H1 (cell line): Measurements from ENCODE around the gene PPM1N. TPM values are rescaled to one million over a fixed set of nuclear protein-coding genes. Genes with fewer than 3 reads are reported as not detected.

Source experiments
- CTCF ChIA-PET: fragments of 300-600 bp; sonication (Branson Sonifier 250); formaldehyde crosslinking; loops from one replicate; lab custom pipeline; 2021; ENCODE audit not compliant: partially characterized antibody; lab: Charles Lee
- POLR2A ChIA-PET: fragments of 300-600 bp; sonication (Branson Sonifier 250); formaldehyde crosslinking; loops from one replicate; lab custom pipeline; 2021; ENCODE audit warnings: inconsistent platforms; ENCODE audit not compliant: partially characterized antibody; lab: Charles Lee
- DNase-seq, 2 experiments: peaks; one replicate each; pipeline versions ENCODE4 v3.0.0 to v3.0.0-alpha.2; 2010 to 2022; ENCODE audit warnings: low spot score in 2 of 2, low read depth in 1 of 2, mixed read lengths in 1 of 2
- FAIRE-seq: peaks from 2 replicates; lab custom pipeline; 2011; peaks lifted over from hg19 to GRCh38; lab: Jason Lieb, UNC
- H2AFZ ChIP-seq: 2 replicates; pipeline ENCODE4 v1.8.1; 2012; ENCODE audit warnings: low read length, inconsistent platforms
- H2AK5ac ChIP-seq: 2 replicates; pipeline ENCODE4 v1.6.1; 2013; ENCODE audit warnings: low read depth, low read length
- H2BK120ac ChIP-seq: replicated peaks from 2 replicates; pipeline ENCODE3; 2013; ENCODE audit warnings: low read depth, low read length, inconsistent platforms
- H2BK12ac ChIP-seq: 2 replicates; pipeline ENCODE4 v1.6.1; 2013; ENCODE audit warnings: low read depth, low read length
- H2BK15ac ChIP-seq: 2 replicates; pipeline ENCODE4 v1.6.1; 2013; ENCODE audit warnings: low read length
- H2BK20ac ChIP-seq: 2 replicates; pipeline ENCODE4 v1.6.1; 2013; ENCODE audit warnings: low read length
- H2BK5ac ChIP-seq: 2 replicates; pipeline ENCODE4 v1.6.1; 2013; ENCODE audit warnings: low read depth, low read length
- H3K14ac ChIP-seq: 2 replicates; pipeline ENCODE4 v1.6.1; 2013; ENCODE audit warnings: inconsistent platforms; ENCODE audit not compliant: insufficient read length
- H3K18ac ChIP-seq: 2 replicates; pipeline ENCODE4 v1.6.1; 2013; ENCODE audit warnings: low read length; ENCODE audit errors: extremely low read depth
- H3K23ac ChIP-seq: 2 replicates; pipeline ENCODE4 v1.6.1; 2013; ENCODE audit warnings: inconsistent platforms; ENCODE audit not compliant: insufficient read length
- H3K23me2 ChIP-seq: 2 replicates; pipeline ENCODE4 v1.6.1; 2013; ENCODE audit warnings: low read depth, low read length
- H3K27ac ChIP-seq: 2 replicates; pipeline ENCODE4 v1.6.1; 2011; ENCODE audit warnings: low read depth, low read length, inconsistent platforms
- H3K27me3 ChIP-seq, 4 experiments: replicated peaks in 1 of 4; 1 replicate in 1 of 4; 2 replicates in 3 of 4; pipeline versions ENCODE4 v1.6.1 to v1.8.1; 2011 to 2013; ENCODE audit warnings: low read length in 3 of 4, mild to moderate bottlenecking in 3 of 4, inconsistent platforms in 2 of 4, mixed read lengths in 2 of 4, moderate library complexity in 1 of 4; ENCODE audit not compliant: control insufficient read depth in 3 of 4, insufficient read depth in 3 of 4; ENCODE audit errors: extremely low read depth in 1 of 4
- H3K36me3 ChIP-seq, 4 experiments: 2 replicates each; pipeline versions ENCODE4 v1.6.1 to v1.8.1; 2011 to 2013; ENCODE audit warnings: mild to moderate bottlenecking in 4 of 4, low read length in 3 of 4, moderate library complexity in 2 of 4, control low read depth in 1 of 4, inconsistent platforms in 1 of 4; ENCODE audit not compliant: insufficient read depth in 4 of 4, control insufficient read depth in 2 of 4
- H3K4ac ChIP-seq: replicated peaks from 2 replicates; pipeline ENCODE3; 2013; ENCODE audit warnings: low read length, low read depth, mixed read lengths, inconsistent platforms; ENCODE audit not compliant: insufficient read length
- H3K4me1 ChIP-seq, 4 experiments: replicated peaks in 1 of 4; 1 replicate in 1 of 4; 2 replicates in 3 of 4; pipeline versions ENCODE4 v1.6.1 to v1.8.1; 2011 to 2013; ENCODE audit warnings: low read length in 3 of 4, inconsistent platforms in 2 of 4, mixed read lengths in 1 of 4; ENCODE audit not compliant: insufficient read depth in 4 of 4, control insufficient read depth in 3 of 4
- H3K4me2 ChIP-seq, 2 experiments: 2 replicates each; pipeline versions ENCODE4 v1.6.1 to v1.8.1; 2011 to 2013; ENCODE audit warnings: low read depth in 2 of 2, low read length in 2 of 2, control low read depth in 1 of 2, inconsistent platforms in 1 of 2, mild to moderate bottlenecking in 1 of 2; ENCODE audit not compliant: insufficient read depth in 1 of 2
- H3K4me3 ChIP-seq, 4 experiments: fragments of 200-600, 300-600 bp in 1 of 4; sonication (generic), shearing (Covaris generic), sonication (Bioruptor Twin) in 1 of 4; 2 replicates each; pipeline versions ENCODE4 v1.5.1 to v1.8.1; 2011 to 2016; ENCODE audit warnings: low read length in 4 of 4, low read depth in 3 of 4, control low read depth in 2 of 4, inconsistent platforms in 2 of 4, mild to moderate bottlenecking in 2 of 4, mixed read lengths in 1 of 4, moderate library complexity in 1 of 4; ENCODE audit not compliant: insufficient read depth in 2 of 4; ENCODE audit errors: extremely low read depth in 1 of 4
- H3K56ac ChIP-seq: replicated peaks from 2 replicates; pipeline ENCODE3; 2013; ENCODE audit warnings: low read depth, mild to moderate bottlenecking, mixed read lengths, low read length, inconsistent platforms; ENCODE audit not compliant: insufficient read length
- H3K79me1 ChIP-seq: 2 replicates; pipeline ENCODE4 v1.6.1; 2013; ENCODE audit warnings: low read depth, low read length, control low read depth
- H3K79me2 ChIP-seq, 2 experiments: 2 replicates each; pipeline versions ENCODE4 v1.6.1 to v1.8.1; 2012 to 2013; ENCODE audit warnings: low read length in 2 of 2, mild to moderate bottlenecking in 2 of 2, inconsistent platforms in 1 of 2; ENCODE audit not compliant: insufficient read depth in 2 of 2, control insufficient read depth in 1 of 2
- H3K9ac ChIP-seq, 4 experiments: replicated peaks in 1 of 4; 1 replicate in 1 of 4; 2 replicates in 3 of 4; pipeline versions ENCODE4 v1.6.1 to v1.8.1; 2011 to 2013; ENCODE audit warnings: low read depth in 3 of 4, low read length in 3 of 4, control low read depth in 2 of 4, mild to moderate bottlenecking in 2 of 4, moderate library complexity in 2 of 4, inconsistent platforms in 1 of 4; ENCODE audit errors: extremely low read depth in 1 of 4
- H3K9me3 ChIP-seq, 2 experiments: 2 replicates each; pipeline versions ENCODE4 v1.6.1 to v1.8.1; 2012 to 2013; ENCODE audit warnings: mild to moderate bottlenecking in 2 of 2, moderate library complexity in 2 of 2, control low read depth in 1 of 2, inconsistent platforms in 1 of 2, low read depth in 1 of 2, low read length in 1 of 2, mixed read lengths in 1 of 2; ENCODE audit not compliant: insufficient read depth in 2 of 2
- H4K20me1 ChIP-seq, 2 experiments: replicated peaks in 1 of 2; 2 replicates each; pipeline versions ENCODE3 to v1.8.1; 2011 to 2013; ENCODE audit warnings: inconsistent platforms in 2 of 2, low read length in 2 of 2, mild to moderate bottlenecking in 1 of 2; ENCODE audit not compliant: insufficient read depth in 2 of 2, control insufficient read depth in 1 of 2
- H4K5ac ChIP-seq: 2 replicates; pipeline ENCODE4 v1.6.1; 2013; ENCODE audit warnings: low read length, low read depth, mixed read lengths, inconsistent platforms; ENCODE audit not compliant: insufficient read length
- H4K8ac ChIP-seq: 2 replicates; pipeline ENCODE4 v1.8.0; 2013; ENCODE audit warnings: mild to moderate bottlenecking, moderate library complexity, low read length, inconsistent platforms; ENCODE audit not compliant: insufficient read depth; ENCODE audit errors: extremely low read depth
- H4K91ac ChIP-seq: replicated peaks from 2 replicates; pipeline ENCODE3; 2013; ENCODE audit warnings: low read length, mixed read lengths, inconsistent platforms; ENCODE audit not compliant: insufficient read length
- CBX8 ChIP-seq: fragments of 300-800, 300-1000 bp; sonication (generic); IDR thresholded peaks from 2 replicates; pipeline ENCODE4 v1.7.1; 2016; ENCODE audit warnings: low read depth, low read length, borderline replicate concordance
- EZH2 ChIP-seq: fragments of 200-600 bp; sonication (generic); IDR thresholded peaks from 2 replicates; pipeline ENCODE4 v1.7.1; 2012; ENCODE audit warnings: low read depth, mild to moderate bottlenecking, moderate library complexity, low read length, inconsistent platforms; ENCODE audit not compliant: severe bottlenecking
- KDM5A ChIP-seq: fragments of 200-600 bp; IDR thresholded peaks from 2 replicates; pipeline ENCODE4 v1.7.1; 2012; ENCODE audit warnings: mild to moderate bottlenecking, low read length, inconsistent platforms, mixed read lengths
- SIN3A ChIP-seq, 2 experiments: IDR thresholded peaks in 1 of 2; conservative IDR thresholded peaks in 1 of 2; 2 replicates each; pipeline ENCODE4 v1.6.1; 2011 to 2012; ENCODE audit warnings: low read length in 2 of 2, improper control_type of control experiment in 1 of 2, low read depth in 1 of 2, mild to moderate bottlenecking in 1 of 2
- TCF12 ChIP-seq: IDR thresholded peaks from 2 replicates; pipeline ENCODE4 v1.6.1; 2011; ENCODE audit warnings: low read depth, mild to moderate bottlenecking, low read length
- YY1 ChIP-seq: IDR thresholded peaks from 2 replicates; pipeline ENCODE4 v1.6.1; 2011; ENCODE audit warnings: low read depth, mild to moderate bottlenecking, low read length
- WGBS, 2 experiments: shearing (Covaris generic) in 1 of 2; methylation state at CpG; one replicate each; pipeline versions ENCODE4 v1.1.6 to v1.1.7; 2013 to 2015; ENCODE audit warnings: low lambda C conversion rate in 2 of 2, mixed read lengths in 2 of 2, inconsistent platforms in 1 of 2, low coverage in 1 of 2, missing lambda C conversion rate in 1 of 2; ENCODE audit not compliant: insufficient replicate concordance in 2 of 2, insufficient coverage in 1 of 2, insufficient read length in 1 of 2; ENCODE audit errors: extremely low coverage in 1 of 2, missing lambda C conversion rate in 1 of 2; 5-methylcytosine and 5-hydroxymethylcytosine counted together
- polyA plus RNA-seq, 7 experiments: library from polyadenylated mRNA; depleted of rRNA in 3 of 7; stranded (reverse) in 5 of 7; unstranded in 2 of 7; fragments of >200 nt in 5 of 7; fragments of 200-250 nt in 2 of 7; gene quantifications; 1 replicate in 5 of 7; 2 replicates in 1 of 7; 4 replicates in 1 of 7; pipeline versions ENCODE4 v1.2.1 to v1.2.3, GENCODE V29; 2011 to 2013; ENCODE audit warnings: missing spikeins in 2 of 7, mixed read lengths in 2 of 7
- total RNA-seq: library from RNA; stranded (reverse); fragmentation: NEBNext Ultra II Directional; extraction: Animal tissue kit (Norgen Biotek cat#: 25700); gene quantifications from 2 replicates; pipeline ENCODE4 v1.2.1, GENCODE V29; 2021
- TF ChIP-seq, protein P1 (sequence below): IDR thresholded peaks from 2 replicates; pipeline ENCODE4 v1.6.1; 2011; ENCODE audit warnings: low read length, improper control_type of control experiment
- TF ChIP-seq, protein P2 (sequence below): IDR thresholded peaks from 2 replicates; pipeline ENCODE4 v1.6.1; 2012; ENCODE audit warnings: low read length, inconsistent platforms
- TF ChIP-seq, protein P3 (sequence below): IDR thresholded peaks from 2 replicates; pipeline ENCODE4 v1.6.1; 2012; ENCODE audit warnings: inconsistent platforms

PPM1N gene
- total and polyA plus RNA-seq, 2 of the 8 experiments (the other 6 are each of a cell fraction or from before 2014, with no cell fraction given) = 12.2 to 14.4 TPM

DNA sequence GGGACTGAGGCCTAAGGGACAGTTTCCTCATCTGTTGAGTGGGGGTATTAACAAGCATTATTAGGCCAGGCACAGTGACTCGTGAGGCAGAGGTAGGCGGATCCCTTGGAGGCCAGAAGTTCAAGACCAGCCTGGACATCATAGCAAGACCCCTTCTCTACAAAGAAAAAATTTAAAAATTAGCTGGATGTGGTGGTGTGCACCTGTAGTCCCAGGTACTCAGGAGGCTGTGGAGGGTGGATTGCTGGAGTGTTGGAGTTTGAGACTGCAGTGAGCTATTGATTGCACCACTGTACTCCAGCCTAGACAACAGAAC lies 41.8 kb upstream of the PPM1N start:
- Histone ChIP-seq H2AK5ac (0 out of 2 replicates have a peak overlapping the region, but pooled peaks have one; percentile 69), H3K23ac (no peak overlapping the region), H3K27ac (0 out of 2 replicates have a peak overlapping the region, but pooled peaks have one; percentile 48), H2BK120ac (no peak overlapping the region), H3K14ac (no peak overlapping the region), H4K8ac (peak overlapping the region; percentile 95; the same call in 1 of the 2 replicates), H4K20me1 (no peaks in the 10 kb centered on the region), H3K4ac (no peak overlapping the region), H3K36me3 (no peaks in the 10 kb centered on the region), H2BK15ac (no peak overlapping the region), H3K79me1 (no peaks in the 10 kb centered on the region; the same call in 1 of the 2 replicates), H4K91ac (peak overlapping the region; percentile 91), H3K9ac (no peak overlapping the region), H2BK20ac (no peak overlapping the region), H3K27me3 (peaks cover 0 to 7% (median 6%) of the 10 kb centered on the region in 4 experiments; a peak in 5 of 7 replicates), H2BK5ac (peak overlapping the region; percentile 92), H3K56ac (no peak overlapping the region), H3K23me2 (peaks cover 2% of the 10 kb centered on the region; the same call in 1 of the 2 replicates), H3K79me2 (no peaks in the 10 kb centered on the region), H4K5ac (no peak overlapping the region), H3K4me3 (no peak overlapping the region), H3K9me3 (no peaks in the 10 kb centered on the region), H3K18ac (no peak overlapping the region), H2AFZ (peak overlapping the region; percentile 65; the same call in 1 of the 2 replicates), H2BK12ac (peak overlapping the region; percentile 97), H3K4me1 (peaks cover 0 to 11% (median 5%) of the 10 kb centered on the region in 4 experiments; a peak in 5 of 7 replicates), H3K4me2 (peak overlapping the region in 1 of 2 experiments; percentile 37; a peak in 1 of 4 replicates)
- TF ChIP-seq SIN3A (conservative IDR thresholded peaks at IDR 0.05 in 1 of 2, IDR thresholded peaks at IDR 0.05 in 1 of 2; ENCODE audit: low read depth in 1 of 2, low read length in 2 of 2) (no peak), KDM5A (no peak), YY1 (no peak), EZH2 (no peak), CBX8 (no peak), TCF12 (no peak)
- TF ChIP-seq, protein P1, sequence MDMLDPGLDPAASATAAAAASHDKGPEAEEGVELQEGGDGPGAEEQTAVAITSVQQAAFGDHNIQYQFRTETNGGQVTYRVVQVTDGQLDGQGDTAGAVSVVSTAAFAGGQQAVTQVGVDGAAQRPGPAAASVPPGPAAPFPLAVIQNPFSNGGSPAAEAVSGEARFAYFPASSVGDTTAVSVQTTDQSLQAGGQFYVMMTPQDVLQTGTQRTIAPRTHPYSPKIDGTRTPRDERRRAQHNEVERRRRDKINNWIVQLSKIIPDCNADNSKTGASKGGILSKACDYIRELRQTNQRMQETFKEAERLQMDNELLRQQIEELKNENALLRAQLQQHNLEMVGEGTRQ = no peak
- TF ChIP-seq, protein P2, sequence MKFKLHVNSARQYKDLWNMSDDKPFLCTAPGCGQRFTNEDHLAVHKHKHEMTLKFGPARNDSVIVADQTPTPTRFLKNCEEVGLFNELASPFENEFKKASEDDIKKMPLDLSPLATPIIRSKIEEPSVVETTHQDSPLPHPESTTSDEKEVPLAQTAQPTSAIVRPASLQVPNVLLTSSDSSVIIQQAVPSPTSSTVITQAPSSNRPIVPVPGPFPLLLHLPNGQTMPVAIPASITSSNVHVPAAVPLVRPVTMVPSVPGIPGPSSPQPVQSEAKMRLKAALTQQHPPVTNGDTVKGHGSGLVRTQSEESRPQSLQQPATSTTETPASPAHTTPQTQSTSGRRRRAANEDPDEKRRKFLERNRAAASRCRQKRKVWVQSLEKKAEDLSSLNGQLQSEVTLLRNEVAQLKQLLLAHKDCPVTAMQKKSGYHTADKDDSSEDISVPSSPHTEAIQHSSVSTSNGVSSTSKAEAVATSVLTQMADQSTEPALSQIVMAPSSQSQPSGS = no peak
- TF ChIP-seq, protein P3, sequence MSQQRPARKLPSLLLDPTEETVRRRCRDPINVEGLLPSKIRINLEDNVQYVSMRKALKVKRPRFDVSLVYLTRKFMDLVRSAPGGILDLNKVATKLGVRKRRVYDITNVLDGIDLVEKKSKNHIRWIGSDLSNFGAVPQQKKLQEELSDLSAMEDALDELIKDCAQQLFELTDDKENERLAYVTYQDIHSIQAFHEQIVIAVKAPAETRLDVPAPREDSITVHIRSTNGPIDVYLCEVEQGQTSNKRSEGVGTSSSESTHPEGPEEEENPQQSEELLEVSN = no peak
- FAIRE-seq (no peak), DNase-seq (no peak)
- WGBS, 2 experiments = 94% methylated on average over 2 of the region's 2 CpGs; no CpG with 5 or more reads in 1 of the 2 experiments
- ChIA-PET POLR2A (interaction anchor here (0.6 to 3.0 kb wide), 8 partner anchors 9 to 71 kb away, joined by 3 to 41 read pairs (median 4); partner anchors contain the start of gene FOSB), CTCF (interaction anchor here (0.6 to 3.9 kb wide), 9 partner anchors 10 to 61 kb away, joined by 3 to 32 read pairs (median 6); partner anchors contain the start of gene FOSB)
